Activated CD8-positive, alpha-beta memory T cell treated with anti-CD3 and anti-CD28 coated beads for 48 hours (primary cell): ENCODE measurements around the gene P2RY12.

Source experiments
- DNase-seq, 3 experiments: peaks; one replicate each; pipeline ENCODE4 v3.0.0-alpha.2; 2020; ENCODE audit warnings: low read depth in 2 of 3, low spot score in 2 of 3

Gene P2RY12

DNA sequence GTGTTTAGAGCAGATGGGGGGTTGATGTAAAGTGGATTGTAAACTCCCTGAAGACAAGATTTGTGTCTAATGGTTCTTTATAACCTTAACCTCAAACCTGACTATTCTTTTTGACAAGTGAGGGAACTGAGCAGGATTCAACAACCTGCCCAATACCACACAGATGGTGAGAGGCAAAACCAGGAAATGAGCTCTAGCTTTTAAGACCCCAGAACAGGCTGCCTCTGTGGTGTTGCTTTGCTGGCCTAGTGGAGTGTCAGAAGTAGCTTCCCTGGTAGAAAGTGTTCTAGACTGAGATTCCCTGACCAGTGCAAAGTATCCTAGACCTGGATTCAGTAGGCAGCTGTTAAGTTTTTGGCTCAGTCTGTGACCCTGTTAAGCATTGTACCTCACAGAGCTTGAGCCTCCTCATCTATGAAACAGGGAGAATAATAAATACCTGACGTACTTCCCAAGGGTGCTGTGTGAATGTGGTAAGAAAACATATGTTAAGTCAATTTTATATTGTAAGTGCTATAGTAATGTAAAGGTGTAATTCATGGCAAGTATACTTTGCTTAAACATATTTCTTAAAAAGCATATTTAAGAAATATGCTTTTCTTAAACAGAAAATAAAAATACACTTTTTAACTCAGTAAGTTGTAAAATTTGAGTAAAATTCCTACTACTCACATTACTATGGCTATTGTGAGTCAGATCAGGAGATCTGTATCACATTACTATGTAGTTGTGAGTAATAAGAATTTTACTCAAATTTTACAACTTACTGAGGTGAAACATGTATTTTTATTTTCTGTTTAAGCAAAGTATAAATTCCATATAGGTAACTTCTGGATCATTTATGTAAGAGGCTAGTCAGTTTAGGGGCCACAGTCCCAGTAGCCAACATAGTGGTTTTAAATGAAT lies 76.7 kb downstream of the P2RY12 start:
- DNase-seq, result no peak

DNA sequence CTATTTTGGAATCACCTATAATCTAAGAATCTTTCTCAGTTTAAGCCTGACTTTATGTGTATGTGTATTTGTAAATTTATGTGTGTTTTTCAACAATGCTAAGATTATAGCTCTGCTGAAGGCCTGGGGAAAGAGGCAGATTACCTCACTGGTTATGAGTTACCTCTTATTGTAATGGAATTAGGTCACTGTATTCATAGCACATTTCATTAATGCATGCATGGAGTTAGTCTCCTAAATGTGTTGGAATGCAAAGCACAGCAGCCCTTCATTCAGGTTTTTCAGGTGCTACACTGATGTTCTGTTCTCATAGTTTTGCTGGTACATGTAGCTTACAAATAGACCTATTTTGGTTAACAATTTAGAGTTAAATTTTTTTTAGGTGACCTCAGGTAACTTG lies 77.4 kb downstream of the P2RY12 start:
- no peak for DNase-seq

DNA sequence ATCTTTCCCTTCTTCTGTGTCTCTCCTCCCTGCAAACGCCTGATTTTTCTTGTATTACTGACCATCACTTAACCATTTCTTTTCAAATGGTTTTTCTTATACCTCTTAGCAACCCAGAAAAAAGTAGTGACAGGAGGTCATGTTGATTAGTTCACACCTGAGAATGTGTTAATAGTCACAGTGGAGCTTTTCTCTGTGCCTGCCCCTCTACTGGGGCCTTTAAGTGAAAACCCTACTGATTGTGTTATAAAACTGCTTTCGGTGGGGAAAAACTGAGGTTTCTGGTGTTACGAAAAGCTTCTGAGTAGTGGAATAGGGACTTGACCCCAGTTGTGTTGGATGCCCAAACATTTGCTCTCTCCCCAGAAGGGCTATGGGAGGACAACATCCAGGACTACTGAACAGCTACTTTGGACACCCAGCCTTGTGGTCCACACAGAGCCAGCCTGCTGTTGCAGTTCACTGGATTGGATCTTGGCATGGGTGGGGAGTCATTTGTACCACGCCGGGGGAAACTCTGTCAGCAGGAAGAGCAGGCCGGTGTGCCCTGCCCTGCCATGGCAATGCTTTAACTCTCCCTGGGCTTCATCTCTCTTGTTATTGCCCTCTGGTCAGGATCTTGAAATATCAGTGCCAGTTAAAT lies 78.3 kb downstream of the P2RY12 start:
- no peak for DNase-seq

DNA sequence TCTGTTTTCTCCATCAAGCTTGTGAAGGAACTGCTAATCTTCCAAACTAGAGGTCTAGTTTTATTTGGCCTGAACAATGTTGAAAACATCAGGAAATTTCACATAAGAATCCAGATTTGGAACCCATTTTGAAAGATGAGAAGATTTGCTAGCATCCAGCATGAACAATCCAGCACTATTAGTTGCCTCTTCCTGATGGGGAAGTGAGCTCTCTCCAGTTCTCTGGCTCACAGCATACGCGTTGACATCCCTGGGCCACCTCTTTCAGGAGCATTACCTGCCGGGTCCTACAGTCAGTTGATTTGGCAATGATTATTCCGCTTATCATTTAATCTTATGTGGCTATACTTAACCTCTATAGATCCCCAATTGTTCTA lies 78.8 kb downstream of the P2RY12 start:
- no peak for DNase-seq

DNA sequence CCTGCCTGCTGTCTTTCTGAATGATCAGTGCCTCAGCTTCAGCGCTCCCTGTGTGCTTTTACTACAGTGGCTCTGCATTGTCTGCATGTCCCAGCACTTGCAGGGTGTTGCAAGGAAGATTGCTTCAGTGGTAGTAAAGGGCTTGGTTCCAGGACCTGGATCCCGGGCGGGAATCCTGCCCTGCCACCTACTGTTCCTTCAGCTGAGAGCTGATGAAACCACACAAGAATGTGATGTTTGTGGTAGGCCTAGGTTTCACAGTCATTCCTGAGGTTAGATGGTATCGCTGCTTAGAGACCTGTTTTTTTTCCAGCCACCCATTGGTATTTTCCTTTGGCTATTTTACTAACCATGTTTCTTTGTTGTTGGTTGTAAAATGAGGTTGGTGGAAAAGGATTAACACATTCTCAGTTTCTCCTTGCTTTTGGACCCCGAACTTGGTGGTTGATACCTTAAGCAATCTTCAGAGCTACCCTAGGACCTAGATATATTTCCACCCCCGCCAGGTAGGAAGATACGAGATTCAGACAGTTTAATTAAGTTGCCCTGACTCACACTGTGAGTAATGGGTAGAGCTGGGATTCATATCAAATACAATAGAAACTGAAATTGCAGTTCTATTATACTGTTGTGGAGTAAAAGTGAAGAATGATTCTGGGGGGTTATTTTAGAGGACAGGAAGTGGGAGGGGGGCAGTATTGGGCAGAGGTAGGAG lies 79.3 kb downstream of the P2RY12 start:
- no peak for DNase-seq

DNA sequence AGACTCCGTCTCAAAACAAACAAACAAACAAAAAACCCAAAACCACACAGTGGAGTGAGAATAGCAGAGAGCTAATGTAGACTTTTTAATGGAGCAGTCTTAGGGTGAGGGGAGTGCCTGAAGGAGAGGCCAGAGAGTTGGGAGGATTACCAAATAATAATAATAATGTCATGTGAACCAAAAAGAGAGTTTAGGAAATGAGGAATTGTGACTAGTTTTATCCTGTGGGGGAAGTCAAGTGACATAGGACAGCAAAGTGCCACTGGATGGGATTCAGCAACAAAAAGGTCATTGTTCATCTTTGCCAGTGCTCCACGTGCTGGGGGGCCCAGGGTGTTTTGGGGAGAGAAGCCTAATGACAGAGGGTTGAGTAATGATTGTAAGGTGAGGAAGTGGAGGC lies 80.8 kb downstream of the P2RY12 start:
- DNase-seq, result no peak

DNA sequence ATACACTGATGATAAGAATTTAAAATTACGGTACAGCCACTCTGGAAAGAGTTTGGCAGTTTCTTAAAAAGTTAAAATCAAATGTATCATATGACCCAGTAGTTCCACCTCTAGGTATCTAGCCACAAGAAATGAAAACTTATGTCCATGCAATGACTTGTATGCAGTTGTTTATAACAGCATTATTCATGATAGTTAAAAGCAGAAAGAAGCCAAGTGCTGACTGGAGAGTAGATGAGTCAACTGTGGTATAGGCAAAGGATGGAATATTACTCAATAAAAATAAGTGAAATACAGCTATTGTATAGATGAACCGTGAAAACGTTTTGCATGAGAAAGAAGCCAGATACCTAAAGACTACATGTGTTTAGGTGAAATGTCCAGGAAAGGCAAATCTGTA lies 82.8 kb downstream of the P2RY12 start:
- no peak for DNase-seq

DNA sequence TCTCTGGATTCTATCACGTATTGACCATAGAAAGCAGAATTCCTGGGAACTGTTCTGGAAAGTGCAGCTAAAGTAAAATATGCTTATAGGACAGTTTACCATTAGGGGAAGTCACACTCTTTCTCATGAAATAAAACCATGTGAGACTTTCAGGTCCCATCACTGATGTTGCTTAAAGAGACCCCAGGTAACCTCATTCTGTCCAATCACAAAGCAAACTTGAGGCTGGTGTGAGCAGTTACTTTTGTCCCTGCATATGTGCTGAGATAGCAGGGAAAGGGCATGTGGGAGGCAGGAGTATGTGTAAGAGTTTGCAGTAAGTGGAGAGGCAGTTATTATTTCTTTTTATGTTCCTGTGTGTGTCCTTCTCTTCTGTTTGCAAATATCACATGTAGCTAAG lies 84.0 kb downstream of the P2RY12 start:
- DNase-seq, result no peak

DNA sequence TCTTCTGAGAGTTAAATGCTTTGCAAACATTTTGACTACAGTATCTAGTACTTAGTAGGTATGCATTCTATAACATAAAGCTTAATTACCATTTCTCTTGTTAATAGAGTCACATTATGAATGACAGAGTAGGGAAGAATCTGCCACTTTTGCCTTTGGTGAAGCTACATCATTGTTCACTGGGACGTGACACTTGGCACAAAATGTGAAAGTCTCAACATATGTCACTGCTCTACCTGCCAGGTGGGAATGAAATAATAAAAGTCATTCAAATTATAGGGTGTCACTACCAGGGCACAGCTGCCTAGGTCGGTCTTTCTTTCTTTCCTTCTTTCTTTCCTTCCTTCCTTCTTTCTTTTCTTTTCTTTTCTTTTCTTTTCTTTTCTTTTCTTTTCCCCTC lies 85.5 kb downstream of the P2RY12 start:
- no peak for DNase-seq

DNA sequence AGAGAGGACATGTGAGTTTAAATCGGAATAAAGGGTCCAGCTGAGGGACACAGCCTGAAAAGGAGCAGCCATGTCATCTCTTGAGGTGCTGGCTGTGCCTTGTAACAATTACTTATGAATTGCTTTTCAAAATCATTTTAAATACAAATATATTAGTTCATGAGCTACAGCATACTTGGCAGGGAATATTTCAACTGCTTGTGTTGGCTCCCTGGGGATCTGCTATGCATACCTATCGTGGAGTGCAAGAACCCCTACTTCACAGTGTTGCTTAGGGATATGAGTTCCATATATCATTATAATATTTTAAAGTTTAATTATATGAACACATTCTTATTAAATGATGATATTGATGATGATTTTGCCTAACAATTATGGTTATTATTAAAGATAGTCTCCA lies 87.1 kb downstream of the P2RY12 start:
- no peak for DNase-seq

DNA sequence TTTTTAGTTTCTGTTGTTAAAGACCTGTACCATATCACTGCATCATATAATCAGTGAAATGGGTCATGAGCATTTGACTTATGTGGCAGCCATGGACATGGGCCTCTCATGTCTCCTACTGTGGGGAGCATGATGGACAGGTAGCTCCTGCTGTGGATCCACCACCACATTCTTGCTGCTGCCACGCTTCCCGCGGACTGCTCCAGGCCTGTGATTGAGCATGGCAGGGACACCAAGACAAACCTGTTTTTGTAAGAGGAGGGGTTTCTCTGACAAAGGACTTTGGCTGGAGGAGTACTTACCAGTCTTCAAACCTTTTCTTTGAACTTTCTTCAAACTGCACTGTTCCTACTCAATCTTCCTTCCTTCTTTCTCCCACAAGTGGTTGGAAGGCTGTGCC lies 88.3 kb downstream of the P2RY12 start:
- DNase-seq, result no peak

DNA sequence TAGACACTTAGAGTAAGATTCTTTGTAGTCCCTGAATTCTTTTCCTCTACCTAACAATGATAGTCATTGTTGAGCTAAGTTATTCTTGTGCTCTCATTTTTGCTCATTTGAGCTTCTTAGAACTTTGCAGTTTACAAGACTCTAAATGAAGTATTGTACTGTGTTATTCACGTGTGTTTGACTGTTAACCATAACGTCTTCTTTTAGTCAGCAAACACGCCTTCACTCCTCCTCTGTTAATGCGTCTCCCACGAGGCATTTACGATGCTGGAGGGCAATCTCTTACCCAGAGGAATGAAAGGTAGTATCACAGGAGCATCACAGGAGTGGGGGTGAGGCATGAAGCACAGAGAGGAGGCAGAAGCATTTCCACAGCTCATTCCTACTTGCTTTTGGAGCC lies 91.4 kb downstream of the P2RY12 start:
- DNase-seq, result no peak

DNA sequence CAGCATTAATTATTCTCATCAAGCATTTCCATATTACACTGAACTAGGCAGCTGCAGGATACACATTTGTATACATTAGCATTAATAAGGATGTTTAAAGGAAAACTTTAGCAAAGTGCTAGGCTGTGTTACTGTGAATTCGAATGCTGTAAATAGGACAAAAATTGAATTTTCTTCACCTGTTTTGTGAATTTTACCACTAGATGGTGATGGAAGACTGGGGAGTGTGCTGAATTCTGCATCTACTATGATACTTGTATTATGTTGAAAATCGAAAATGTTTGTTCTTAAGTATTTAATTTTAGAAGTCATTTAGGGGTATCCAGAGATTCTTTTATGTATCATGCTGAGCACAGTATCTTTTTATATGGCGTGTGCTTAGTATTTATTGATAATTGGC lies 93.9 kb downstream of the P2RY12 start:
- DNase-seq, result no peak

DNA sequence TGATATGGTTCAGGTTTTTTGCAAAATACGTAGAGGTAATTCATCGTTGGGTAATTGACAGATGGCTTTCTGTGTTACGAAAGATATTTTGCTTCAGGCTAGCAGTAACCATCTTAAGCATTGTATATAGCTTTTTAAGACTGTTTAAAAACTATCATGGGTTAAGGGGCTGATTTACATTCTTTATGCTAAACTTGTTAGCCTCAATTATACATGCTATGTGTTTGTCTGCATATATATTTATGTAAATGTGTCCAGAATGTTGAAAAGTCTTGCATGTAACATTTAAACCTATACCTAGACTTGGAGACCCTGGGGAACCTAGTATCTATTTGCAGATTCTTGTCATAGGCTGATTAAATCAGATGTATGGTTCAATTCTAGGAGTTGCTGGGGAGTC lies 95.1 kb downstream of the P2RY12 start:
- DNase-seq, result no peak
